BJ (cell line): ENCODE results near the gene ZNF738. TPM values are rescaled to one million over a fixed set of nuclear protein-coding genes. Genes with fewer than 3 reads are reported as not detected.
"Not testable (repeated sequence)": the region's sequence is repeated elsewhere in the genome, so short reads cannot be mapped to it uniquely, and the experiment has no call there.

Source experiments
- CTCF ChIA-PET: fragments of 350-600 bp; formaldehyde crosslinking; extraction: SDS; loops from one replicate; lab custom pipeline; 2021; ENCODE audit warnings: antibody characterized with exemption, inconsistent platforms; lab: Yijun Ruan, JAX
- POLR2A ChIA-PET: fragments of 300-600 bp; sonication (Branson Sonifier 250); formaldehyde crosslinking; extraction: SDS; loops from one replicate; lab custom pipeline; 2021; ENCODE audit warnings: antibody characterized with exemption; lab: Charles Lee
- DNase-seq: peaks from one replicate; pipeline ENCODE4 v3.0.0-alpha.2; 2011; ENCODE audit warnings: low read depth
- H3K27me3 ChIP-seq: 2 replicates; pipeline ENCODE4 v1.6.0; 2011; ENCODE audit warnings: low read length; ENCODE audit not compliant: control insufficient read depth, insufficient read depth
- H3K36me3 ChIP-seq: 2 replicates; pipeline ENCODE4 v1.5.1; 2011; ENCODE audit warnings: low read length; ENCODE audit not compliant: control insufficient read depth, insufficient read depth
- H3K4me3 ChIP-seq: 2 replicates; pipeline ENCODE4 v1.5.1; 2011; ENCODE audit warnings: low read depth, mild to moderate bottlenecking, control low read depth, low read length
- CTCF ChIP-seq: IDR thresholded peaks from 2 replicates; pipeline ENCODE4 v1.5.1; 2011; ENCODE audit warnings: low read depth, mild to moderate bottlenecking, control low read depth, inconsistent platforms, low read length, moderate library complexity; ENCODE audit not compliant: insufficient read depth
- polyA plus RNA-seq: library from polyadenylated mRNA; depleted of rRNA; stranded (reverse); fragments of >200 nt; gene quantifications from 2 replicates; pipeline ENCODE4 v1.2.3, GENCODE V29; 2011

Gene ZNF738
- polyA plus RNA-seq, 1 experiment: 4.2 TPM

GRCh38 chr19:21328885-21329605 is 29.8 kb upstream of the ZNF738 start, which contains the start of gene ZNF708:
TSS of gene ZNF708 (minus strand) at chr19:21329410. CDS start at chr19:21329212, 198 bp downstream.
- POLR2A ChIA-PET: interaction anchor here (0.6 to 0.9 kb wide), 2 partner anchors 30 to 660 kb away, joined by 7 to 8 read pairs; partner anchors contain the start of gene ZNF738
- CTCF ChIA-PET: interaction anchor here (1.0 kb wide), 1 partner anchor 30 kb away, joined by 3 read pairs; no protein-coding TSS in a partner anchor
- Histone ChIP-seq H3K36me3 (no peaks in the 10 kb centered on the region), H3K4me3 (peak within 1 kb of the TSS; percentile 81), H3K27me3 (no peaks in the 10 kb centered on the region)
- peak; percentile 56 for DNase-seq
- TF ChIP-seq CTCF: no peak

- no peak overlapping the region for H3K4me3 ChIP-seq
- no peaks in the 10 kb centered on the region for H3K36me3 ChIP-seq
- DNase-seq: no peak
- no peak for TF ChIP-seq CTCF
- no peaks in the 10 kb centered on the region for H3K27me3 ChIP-seq
- ChIA-PET CTCF (no interaction called here), POLR2A (no interaction called here)
Observed at GRCh38 chr19:21335721-21336120, 23.1 kb upstream of the ZNF738 start.

- H3K36me3 ChIP-seq, H3K27me3 ChIP-seq, DNase-seq, H3K4me3 ChIP-seq, CTCF ChIA-PET, POLR2A ChIA-PET: not testable (repeated sequence)
Observed at GRCh38 chr19:21344841-21345240, 14.0 kb upstream of the ZNF738 start.

GRCh38 chr19:21352830-21353229 is 6.0 kb upstream of the ZNF738 start:
- TF ChIP-seq CTCF: no peak
- POLR2A ChIA-PET: no interaction called here

GRCh38 chr19:21362291-21362690 is 3.5 kb downstream of the ZNF738 start:
- no peak for DNase-seq
- Histone ChIP-seq H3K27me3 (no peaks in the 10 kb centered on the region), H3K36me3 (peaks cover 2% of the 10 kb centered on the region; the same call in 1 of the 2 replicates), H3K4me3 (no peak overlapping the region)
- no peak for TF ChIP-seq CTCF
- CTCF ChIA-PET: no interaction called here
- POLR2A ChIA-PET: no interaction called here

More at GRCh38 chr19:21352830-21353229, 6.0 kb upstream of the ZNF738 start:
- no peaks in the 10 kb centered on the region for H3K36me3 ChIP-seq
- H3K27me3 ChIP-seq: no peaks in the 10 kb centered on the region
- H3K4me3 ChIP-seq: no peak overlapping the region
- DNase-seq: no peak
- CTCF ChIA-PET: no interaction called here
